ENCODE results near the gene MAN2B1.

- TF ChIP-seq POLR2AphosphoS5 (IDR thresholded peaks at IDR 0.05; ENCODE audit: low read depth), result no peak
- TF ChIP-seq EZH2 (IDR thresholded peaks at IDR 0.05; ENCODE audit: low read depth, unreplicated experiment), result no peak
- no peak for TF ChIP-seq REST (IDR thresholded peaks at IDR 0.05; ENCODE audit: unreplicated experiment)
- TF ChIP-seq CTCF (conservative IDR thresholded peaks at IDR 0.05; ENCODE audit: low read depth in 2 of 2), result no peak
- TF ChIP-seq EZH2phosphoT487 (IDR thresholded peaks at IDR 0.05; ENCODE audit: unreplicated experiment), result no peak
- TF ChIP-seq ETS1 (IDR thresholded peaks at IDR 0.05), result no peak
- TF ChIP-seq JUNB (IDR thresholded peaks at IDR 0.05; ENCODE audit: unreplicated experiment), result no peak
- TF ChIP-seq CREB1 (CRISPR knock-in tag; IDR thresholded peaks at IDR 0.05; ENCODE audit: low read depth), result no peak
- no peak for TF ChIP-seq ZNF331 (CRISPR knock-in tag; IDR thresholded peaks at IDR 0.05; ENCODE audit: low read depth)
These were observed 42.1 kb upstream of the MAN2B1 start for GRCh38 chr19:12708641-12709040.
